Keratinocyte (primary cell): ENCODE data around the gene OTOA.

Source experiments
- CTCF ChIP-seq, 3 experiments: IDR thresholded peaks in 1 of 3; conservative IDR thresholded peaks in 1 of 3; optimal IDR thresholded peaks in 1 of 3; 2 replicates in 2 of 3; 3 replicates in 1 of 3; pipeline versions ENCODE3 to v1.5.1; 2011; ENCODE audit warnings: low read length in 3 of 3, mild to moderate bottlenecking in 3 of 3, moderate library complexity in 2 of 3, control low read depth in 1 of 3, inconsistent platforms in 1 of 3; ENCODE audit not compliant: insufficient read depth in 2 of 3; ENCODE audit errors: extremely low read depth in 1 of 3
- EZH2 ChIP-seq: IDR thresholded peaks from one replicate; pipeline ENCODE4 v1.6.1; 2012; ENCODE audit warnings: inconsistent platforms, mild to moderate bottlenecking, low read length, moderate library complexity

DNA sequence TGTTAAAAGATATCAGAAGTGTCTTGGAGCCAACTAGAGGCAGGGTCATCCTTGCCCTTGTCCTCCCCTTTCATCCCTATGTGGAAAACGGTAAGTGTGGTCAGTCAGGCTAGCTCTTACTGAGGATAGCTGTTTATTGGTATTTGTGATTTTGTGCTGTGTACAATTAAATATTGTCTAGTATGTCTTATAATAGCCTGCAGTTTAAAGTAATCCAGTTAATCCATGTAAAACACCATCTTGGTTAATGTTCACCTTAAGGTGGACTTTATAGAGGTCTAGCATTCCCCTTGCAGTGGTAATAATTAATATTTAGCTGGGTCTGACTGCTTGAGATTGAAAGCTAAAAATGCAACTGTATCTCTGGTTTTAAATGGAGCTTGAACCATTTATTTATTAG is 38.7 kb upstream of the OTOA start:
- TF ChIP-seq CTCF (optimal IDR thresholded peaks at IDR 0.05 in 1 of 3, IDR thresholded peaks at IDR 0.05 in 1 of 3, conservative IDR thresholded peaks at IDR 0.05 in 1 of 3; ENCODE audit: extremely low read depth in 1 of 3, insufficient read depth in 2 of 3, low read length in 3 of 3), result no peak
- no peak for TF ChIP-seq EZH2
